PC-3 (cell line): ENCODE results near the gene KRT8. TPM values are rescaled to one million over a fixed set of nuclear protein-coding genes. Genes with fewer than 3 reads are reported as not detected.

Experiments
- ATAC-seq: fragments of 200-7000 bp; cut with Tn5 transposase; 2 replicates; pipeline ENCODE4 v1.9.1; 2020; ENCODE audit warnings: mild to moderate bottlenecking, moderate library complexity
- BruUV-seq: library from RNA; stranded (reverse); fragments of 400-500 nt; replicated peaks from 2 replicates; lab custom pipeline; 2021; lab: Mats Ljungman, UMichigan
- CTCF ChIA-PET: fragments of 300-600 bp; sonication (Branson Sonifier 250); formaldehyde crosslinking; loops from one replicate; lab custom pipeline; 2022; ENCODE audit warnings: antibody characterized with exemption; lab: Charles Lee
- POLR2A ChIA-PET: fragments of 300-600 bp; sonication (Branson Sonifier 250); formaldehyde crosslinking; loops from one replicate; lab custom pipeline; 2022; ENCODE audit warnings: antibody characterized with exemption; ENCODE audit not compliant: unreplicated experiment; lab: Charles Lee
- DNase-seq: peaks from one replicate; pipeline ENCODE4 v3.0.0-alpha.2; 2015
- H2AFZ ChIP-seq: fragments of 300-600 bp; sonication (generic); 2 replicates; pipeline ENCODE4 v1.6.0; 2016; ENCODE audit warnings: antibody characterized with exemption, low read length
- H3F3A ChIP-seq: fragments of 300-600 bp; sonication (generic); one replicate; pipeline ENCODE4 v1.6.0; 2017; ENCODE audit warnings: antibody characterized with exemption, low read length, control low read depth, mild to moderate bottlenecking; ENCODE audit not compliant: unreplicated experiment
- H3K27ac ChIP-seq: fragments of 300-600 bp; sonication (generic); 2 replicates; pipeline ENCODE4 v1.5.1; 2016; ENCODE audit warnings: mild to moderate bottlenecking, low read length
- H3K27me3 ChIP-seq: fragments of 300-600 bp; sonication (generic); 2 replicates; pipeline ENCODE4 v1.6.1; 2016; ENCODE audit warnings: low read length, mixed read lengths
- H3K36me3 ChIP-seq: fragments of 300-600 bp; sonication (generic); 2 replicates; pipeline ENCODE4 v1.6.1; 2016; ENCODE audit warnings: low read depth, mixed run types, low read length, mixed read lengths
- H3K4me1 ChIP-seq: fragments of 300-600 bp; sonication (generic); 2 replicates; pipeline ENCODE4 v1.5.1; 2016; ENCODE audit warnings: low read length; ENCODE audit not compliant: insufficient read depth
- H3K4me2 ChIP-seq: fragments of 300-600 bp; sonication (generic); 2 replicates; pipeline ENCODE4 v1.6.0; 2016; ENCODE audit warnings: low read length
- H3K4me3 ChIP-seq: fragments of 300-600 bp; sonication (generic); 2 replicates; pipeline ENCODE4 v1.5.1; 2016; ENCODE audit warnings: mild to moderate bottlenecking, low read length, mixed read lengths
- H3K79me2 ChIP-seq: fragments of 300-600 bp; sonication (generic); 2 replicates; pipeline ENCODE4 v1.6.1; 2017; ENCODE audit warnings: low read length, mixed read lengths
- H3K9ac ChIP-seq: fragments of 300-600 bp; sonication (generic); 2 replicates; pipeline ENCODE4 v1.6.0; 2016; ENCODE audit warnings: mild to moderate bottlenecking, low read length
- H3K9me2 ChIP-seq: fragments of 300-600 bp; sonication (generic); replicated peaks from 2 replicates; pipeline ENCODE4 v1.6.1; 2016; ENCODE audit warnings: mixed run types, low read length, mixed read lengths
- H3K9me3 ChIP-seq: fragments of 300-600 bp; sonication (generic); 2 replicates; pipeline ENCODE4 v1.6.1; 2016; ENCODE audit warnings: low read length, mixed read lengths
- H4K20me1 ChIP-seq: fragments of 300-600 bp; sonication (generic); 2 replicates; pipeline ENCODE4 v1.6.1; 2016; ENCODE audit warnings: low read length, mixed read lengths
- EZH2 ChIP-seq: fragments of 300-600 bp; sonication (generic); IDR thresholded peaks from one replicate; pipeline ENCODE4 v1.6.1; 2017; ENCODE audit warnings: antibody characterized with exemption, mild to moderate bottlenecking, low read length; ENCODE audit not compliant: unreplicated experiment
- EZH2phosphoT487 ChIP-seq: fragments of 300-600 bp; sonication (generic); IDR thresholded peaks from 2 replicates; pipeline ENCODE4 v1.6.1; 2018; ENCODE audit warnings: mild to moderate bottlenecking, antibody characterized with exemption, low read length, borderline replicate concordance
- intact Hi-C: fragments of 100-400 bp; cut with micrococcal nuclease; formaldehyde crosslinking; loops from 2 replicates; pipeline ENCODE4 v1.9.0; 2023
- total RNA-seq: library from RNA; depleted of rRNA; stranded (reverse); fragments of >200 nt; gene quantifications from 2 replicates; pipeline ENCODE4 v1.2.3, GENCODE V29; 2014
- TF ChIP-seq, protein P1 (sequence below): fragments of 300-600 bp; sonication (generic); conservative IDR thresholded peaks from 2 replicates; pipeline ENCODE4 v1.5.1; 2017; ENCODE audit warnings: antibody characterized with exemption, low read depth, mild to moderate bottlenecking, low read length

The KRT8 gene
- total RNA-seq, 1 experiment from 2014 or later, result 719 TPM

DNA sequence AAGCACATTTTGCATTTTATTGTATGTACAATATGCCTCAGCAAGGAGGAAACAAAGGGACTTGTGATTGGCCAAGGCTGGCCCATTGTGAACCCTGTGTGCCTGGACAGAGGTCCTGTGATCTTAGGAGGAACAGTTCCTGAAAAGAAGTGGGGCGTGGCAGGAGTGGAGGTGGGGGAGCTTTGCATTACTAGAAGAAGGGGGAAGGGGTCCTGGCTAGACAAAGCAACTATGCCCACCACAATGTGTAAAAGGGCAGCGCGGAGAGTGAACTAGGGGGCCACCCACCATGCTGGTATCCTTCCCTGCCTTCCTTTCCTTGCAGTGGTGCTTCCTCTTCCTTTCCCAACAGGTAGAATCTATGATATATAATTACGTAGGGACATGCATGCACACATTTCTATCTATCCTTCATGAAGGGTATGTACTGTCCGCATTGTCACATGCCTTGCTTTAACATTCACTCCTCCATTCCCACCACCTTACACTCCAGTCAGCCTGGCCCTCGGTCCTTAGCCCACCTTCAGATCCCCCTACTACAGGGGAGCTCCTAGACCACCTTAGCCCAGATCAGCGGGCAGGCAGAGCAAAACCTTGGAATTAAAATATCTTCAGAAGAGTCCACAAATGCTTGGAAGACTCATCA lies 12.5 kb downstream of the KRT8 start:
- POLR2A ChIA-PET, result no interaction called here
- Histone ChIP-seq H3K27ac (no peak overlapping the region), H3K4me3 (no peak overlapping the region), H3K79me2 (no peaks in the 10 kb centered on the region), H3K4me1 (peaks cover 22% of the 10 kb centered on the region), H3K4me2 (no peak overlapping the region), H3K9me3 (no peaks in the 10 kb centered on the region), H3K36me3 (no peaks in the 10 kb centered on the region; the same call in 1 of the 2 replicates), H2AFZ (no peak overlapping the region), H3K9me2 (no peaks in the 10 kb centered on the region), H3F3A (peaks cover 12% of the 10 kb centered on the region), H3K27me3 (no peaks in the 10 kb centered on the region), H4K20me1 (peaks cover 8% of the 10 kb centered on the region; the same call in 1 of the 2 replicates), H3K9ac (no peak overlapping the region)
- no peak for DNase-seq
- CTCF ChIA-PET, result no interaction called here
- intact Hi-C loops, result no loop called here
- no peak for TF ChIP-seq EZH2phosphoT487
- TF ChIP-seq, protein P1, sequence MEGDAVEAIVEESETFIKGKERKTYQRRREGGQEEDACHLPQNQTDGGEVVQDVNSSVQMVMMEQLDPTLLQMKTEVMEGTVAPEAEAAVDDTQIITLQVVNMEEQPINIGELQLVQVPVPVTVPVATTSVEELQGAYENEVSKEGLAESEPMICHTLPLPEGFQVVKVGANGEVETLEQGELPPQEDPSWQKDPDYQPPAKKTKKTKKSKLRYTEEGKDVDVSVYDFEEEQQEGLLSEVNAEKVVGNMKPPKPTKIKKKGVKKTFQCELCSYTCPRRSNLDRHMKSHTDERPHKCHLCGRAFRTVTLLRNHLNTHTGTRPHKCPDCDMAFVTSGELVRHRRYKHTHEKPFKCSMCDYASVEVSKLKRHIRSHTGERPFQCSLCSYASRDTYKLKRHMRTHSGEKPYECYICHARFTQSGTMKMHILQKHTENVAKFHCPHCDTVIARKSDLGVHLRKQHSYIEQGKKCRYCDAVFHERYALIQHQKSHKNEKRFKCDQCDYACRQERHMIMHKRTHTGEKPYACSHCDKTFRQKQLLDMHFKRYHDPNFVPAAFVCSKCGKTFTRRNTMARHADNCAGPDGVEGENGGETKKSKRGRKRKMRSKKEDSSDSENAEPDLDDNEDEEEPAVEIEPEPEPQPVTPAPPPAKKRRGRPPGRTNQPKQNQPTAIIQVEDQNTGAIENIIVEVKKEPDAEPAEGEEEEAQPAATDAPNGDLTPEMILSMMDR, result no peak
- no peak for TF ChIP-seq EZH2
- BruUV-seq, result no TSS peak
- ATAC-seq, result no peak

DNA sequence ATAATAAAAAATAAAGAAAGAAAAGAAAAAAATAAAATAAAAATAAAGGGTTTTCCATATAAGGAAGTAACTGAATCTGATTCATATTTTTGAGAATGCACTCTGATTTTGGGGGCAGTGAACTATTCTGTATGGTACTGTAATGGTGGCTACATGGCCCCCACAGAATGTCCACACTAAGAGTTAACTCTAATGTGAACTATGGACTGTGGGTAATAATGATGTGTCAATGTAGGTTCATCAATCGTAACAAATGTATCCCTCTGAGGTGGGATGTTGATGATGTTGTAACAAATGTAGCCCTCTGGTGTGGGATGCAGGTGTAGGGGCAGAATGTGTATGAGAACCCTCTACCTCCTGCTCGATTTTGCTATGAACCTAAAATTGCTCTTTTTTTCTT lies 13.8 kb downstream of the KRT8 start:
- TF ChIP-seq EZH2phosphoT487 (no peak), EZH2 (no peak)
- TF ChIP-seq, protein P1, result no peak
- no peak overlapping the region for H2AFZ ChIP-seq
- H3K9me3 ChIP-seq, result no peaks in the 10 kb centered on the region
- no peaks in the 10 kb centered on the region for H3K27me3 ChIP-seq
- no peak overlapping the region for H3K4me2 ChIP-seq
- no peaks in the 10 kb centered on the region for H3K9me2 ChIP-seq
- H4K20me1 ChIP-seq, result peaks cover 4% of the 10 kb centered on the region; the same call in 1 of the 2 replicates
- no peak overlapping the region for H3K27ac ChIP-seq
- CTCF ChIA-PET, result no interaction called here
- no peak for ATAC-seq
- H3K79me2 ChIP-seq, result no peaks in the 10 kb centered on the region
- H3F3A ChIP-seq, result peaks cover 5% of the 10 kb centered on the region
- no TSS peak for BruUV-seq
- peaks cover 12% of the 10 kb centered on the region for H3K4me1 ChIP-seq
- DNase-seq, result no peak
- no peak overlapping the region for H3K4me3 ChIP-seq
- POLR2A ChIA-PET, result no interaction called here
- no peak overlapping the region for H3K9ac ChIP-seq
- no peaks in the 10 kb centered on the region for H3K36me3 ChIP-seq
- intact Hi-C loops, result no loop called here

DNA sequence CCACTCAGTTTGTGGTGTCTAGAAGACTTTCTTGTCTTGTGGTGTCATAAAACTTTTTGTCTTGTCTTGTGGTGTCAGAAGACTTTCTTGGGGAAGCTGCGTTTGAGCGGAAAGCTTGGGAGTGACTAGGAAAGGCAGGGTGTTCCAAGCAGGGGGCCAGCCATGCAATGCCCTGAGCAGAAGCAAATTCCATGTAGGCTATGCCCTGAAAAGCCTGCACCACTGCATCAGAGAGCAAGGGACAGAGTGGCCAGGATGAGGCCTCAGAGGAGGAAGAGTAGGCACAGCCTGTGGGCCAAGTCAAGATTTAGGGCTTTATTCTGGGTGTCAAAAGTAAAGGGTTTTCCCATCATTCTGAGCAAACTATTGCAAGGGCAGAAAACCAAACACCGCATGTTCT lies 14.5 kb downstream of the KRT8 start:
- Histone ChIP-seq H3K36me3 (no peaks in the 10 kb centered on the region), H3K9me3 (no peaks in the 10 kb centered on the region), H3K4me1 (peaks cover 6% of the 10 kb centered on the region), H2AFZ (no peak overlapping the region), H3K9ac (no peak overlapping the region), H3K79me2 (no peaks in the 10 kb centered on the region), H3K27ac (no peak overlapping the region), H3F3A (peaks cover under 1% of the 10 kb centered on the region), H3K4me3 (no peak overlapping the region), H3K4me2 (no peak overlapping the region), H4K20me1 (no peaks in the 10 kb centered on the region), H3K9me2 (no peaks in the 10 kb centered on the region), H3K27me3 (no peaks in the 10 kb centered on the region)
- intact Hi-C loops, result no loop called here
- DNase-seq (no peak), ATAC-seq (no peak)
- CTCF ChIA-PET, result interaction anchor here (0.6 kb wide), 1 partner anchor 72 kb away, joined by 4 read pairs; no protein-coding TSS in a partner anchor
- POLR2A ChIA-PET, result no interaction called here
- TF ChIP-seq EZH2 (no peak), EZH2phosphoT487 (no peak)
- TF ChIP-seq, protein P1, result no peak
- no TSS peak for BruUV-seq
